ENCODE results near the gene SLC6A19. TPM values are rescaled to one million over a fixed set of nuclear protein-coding genes. Genes with fewer than 3 reads are reported as not detected.

Gene SLC6A19
- total and polyA plus RNA-seq, 4 donors: 0.17 to 4.9 (median 0.91) TPM

DNA sequence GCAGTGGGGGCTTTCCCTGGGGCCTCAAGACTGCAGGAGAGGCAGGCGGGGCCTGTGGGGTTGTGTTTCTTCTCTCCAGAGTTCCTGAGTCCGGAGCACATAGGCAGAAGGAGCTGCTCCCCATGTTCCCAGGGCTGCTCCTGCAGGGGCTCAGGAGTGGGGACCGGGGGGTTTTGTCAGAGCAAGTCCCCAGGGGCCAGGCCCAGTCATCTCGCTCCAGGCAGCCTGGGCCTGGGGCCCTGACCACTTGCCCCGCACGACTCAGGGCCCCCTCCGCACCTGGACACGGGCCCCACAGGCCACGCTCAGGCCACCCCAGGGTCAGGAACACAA, 22.0 kb upstream of the SLC6A19 start (continued):
- TF ChIP-seq, protein P1, sequence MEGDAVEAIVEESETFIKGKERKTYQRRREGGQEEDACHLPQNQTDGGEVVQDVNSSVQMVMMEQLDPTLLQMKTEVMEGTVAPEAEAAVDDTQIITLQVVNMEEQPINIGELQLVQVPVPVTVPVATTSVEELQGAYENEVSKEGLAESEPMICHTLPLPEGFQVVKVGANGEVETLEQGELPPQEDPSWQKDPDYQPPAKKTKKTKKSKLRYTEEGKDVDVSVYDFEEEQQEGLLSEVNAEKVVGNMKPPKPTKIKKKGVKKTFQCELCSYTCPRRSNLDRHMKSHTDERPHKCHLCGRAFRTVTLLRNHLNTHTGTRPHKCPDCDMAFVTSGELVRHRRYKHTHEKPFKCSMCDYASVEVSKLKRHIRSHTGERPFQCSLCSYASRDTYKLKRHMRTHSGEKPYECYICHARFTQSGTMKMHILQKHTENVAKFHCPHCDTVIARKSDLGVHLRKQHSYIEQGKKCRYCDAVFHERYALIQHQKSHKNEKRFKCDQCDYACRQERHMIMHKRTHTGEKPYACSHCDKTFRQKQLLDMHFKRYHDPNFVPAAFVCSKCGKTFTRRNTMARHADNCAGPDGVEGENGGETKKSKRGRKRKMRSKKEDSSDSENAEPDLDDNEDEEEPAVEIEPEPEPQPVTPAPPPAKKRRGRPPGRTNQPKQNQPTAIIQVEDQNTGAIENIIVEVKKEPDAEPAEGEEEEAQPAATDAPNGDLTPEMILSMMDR (IDR thresholded peaks at IDR 0.05; ENCODE audit: low read depth, low read length, missing input control): no peak

DNA sequence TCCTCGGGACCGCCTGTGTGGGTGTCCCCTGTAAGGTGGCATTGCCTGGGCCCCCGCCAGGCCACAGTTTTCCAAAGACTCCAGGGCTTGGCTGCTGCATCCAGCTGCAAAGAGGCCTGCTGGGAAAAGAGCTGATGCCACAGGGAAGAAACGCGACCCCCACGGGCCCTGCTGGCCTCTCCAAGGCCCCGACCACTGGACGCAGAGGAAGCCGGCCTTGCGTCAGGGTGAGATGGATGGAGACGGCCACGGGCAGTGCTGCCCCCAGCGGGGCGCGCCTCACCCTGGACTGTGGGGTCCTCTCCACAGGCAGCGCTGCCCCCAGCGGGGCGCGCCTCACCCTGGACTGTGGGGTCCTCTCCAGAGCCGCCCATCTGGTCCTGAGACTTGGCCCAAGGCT, 21.3 kb upstream of the SLC6A19 start:
- no peak overlapping the region for H3K4me3 ChIP-seq (ENCODE audit: low read depth in 1 of 3, low read length in 3 of 3)
- H3K9ac ChIP-seq (ENCODE audit: low read depth in 1 of 2, low read length in 2 of 2): no peak overlapping the region
- DNase-seq (ENCODE audit: low spot score): no peak
- peaks cover 28 to 42% (median 36%) of the 10 kb centered on the region in 4 donors for H3K4me1 ChIP-seq (ENCODE audit: control insufficient read depth in 4 of 4, insufficient read depth in 4 of 4, low read length in 3 of 4)
- H3K27me3 ChIP-seq (ENCODE audit: control insufficient read depth in 4 of 4, insufficient read depth in 4 of 4, low read length in 3 of 4): no peaks in the 10 kb centered on the region
- H3K9me3 ChIP-seq (ENCODE audit: control insufficient read depth in 4 of 4, low read length in 3 of 4): no peaks in the 10 kb centered on the region
- no peak overlapping the region for H3K27ac ChIP-seq (ENCODE audit: low read depth in 1 of 2, low read length in 2 of 2)
- TF ChIP-seq FOXA1 (IDR thresholded peaks at IDR 0.05): no peak
- TF ChIP-seq, protein P2, sequence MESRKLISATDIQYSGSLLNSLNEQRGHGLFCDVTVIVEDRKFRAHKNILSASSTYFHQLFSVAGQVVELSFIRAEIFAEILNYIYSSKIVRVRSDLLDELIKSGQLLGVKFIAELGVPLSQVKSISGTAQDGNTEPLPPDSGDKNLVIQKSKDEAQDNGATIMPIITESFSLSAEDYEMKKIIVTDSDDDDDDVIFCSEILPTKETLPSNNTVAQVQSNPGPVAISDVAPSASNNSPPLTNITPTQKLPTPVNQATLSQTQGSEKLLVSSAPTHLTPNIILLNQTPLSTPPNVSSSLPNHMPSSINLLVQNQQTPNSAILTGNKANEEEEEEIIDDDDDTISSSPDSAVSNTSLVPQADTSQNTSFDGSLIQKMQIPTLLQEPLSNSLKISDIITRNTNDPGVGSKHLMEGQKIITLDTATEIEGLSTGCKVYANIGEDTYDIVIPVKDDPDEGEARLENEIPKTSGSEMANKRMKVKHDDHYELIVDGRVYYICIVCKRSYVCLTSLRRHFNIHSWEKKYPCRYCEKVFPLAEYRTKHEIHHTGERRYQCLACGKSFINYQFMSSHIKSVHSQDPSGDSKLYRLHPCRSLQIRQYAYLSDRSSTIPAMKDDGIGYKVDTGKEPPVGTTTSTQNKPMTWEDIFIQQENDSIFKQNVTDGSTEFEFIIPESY (IDR thresholded peaks at IDR 0.05): no peak
- no peak for TF ChIP-seq RAD21 (IDR thresholded peaks at IDR 0.05)
- WGBS: 97% methylated on average over 20 of the region's 20 CpGs
- no peaks in the 10 kb centered on the region for H3K36me3 ChIP-seq (ENCODE audit: control insufficient read depth in 4 of 4, insufficient read depth in 3 of 4, low read depth in 1 of 4, low read length in 3 of 4)

DNA sequence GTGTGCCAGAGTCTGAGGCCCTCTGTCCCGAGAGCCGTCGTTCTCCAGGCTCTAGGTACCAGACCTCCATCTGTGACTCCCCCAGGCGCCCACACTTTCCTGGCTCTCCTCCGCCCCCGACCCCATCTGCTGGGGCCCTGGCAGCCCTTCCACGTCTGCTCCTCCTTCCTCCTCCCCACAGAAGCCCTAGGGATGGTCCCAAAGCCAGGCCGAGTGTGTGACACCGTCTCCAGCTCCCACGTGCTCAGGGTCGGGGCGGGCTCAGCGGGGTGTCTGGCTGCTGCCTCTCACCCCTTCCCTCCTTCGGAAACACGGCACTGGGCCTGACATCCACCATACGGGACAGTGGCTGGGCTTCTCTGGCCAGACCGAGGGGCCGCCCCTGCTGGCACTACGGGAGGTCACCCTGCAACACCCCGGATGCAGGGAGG, 20.5 kb upstream of the SLC6A19 start:
- H3K9me3 ChIP-seq (ENCODE audit: control insufficient read depth in 4 of 4, low read length in 3 of 4): no peaks in the 10 kb centered on the region
- H3K36me3 ChIP-seq (ENCODE audit: control insufficient read depth in 4 of 4, insufficient read depth in 3 of 4, low read depth in 1 of 4, low read length in 3 of 4): no peaks in the 10 kb centered on the region
- DNase-seq (ENCODE audit: low spot score): no peak
- 88% methylated on average over 20 of the region's 20 CpGs for WGBS
- H3K4me1 ChIP-seq (ENCODE audit: control insufficient read depth in 4 of 4, insufficient read depth in 4 of 4, low read length in 3 of 4): peaks cover 31 to 50% (median 43%) of the 10 kb centered on the region in 4 donors
- TF ChIP-seq HNF4G (IDR thresholded peaks at IDR 0.05) (no peak), FOXA2 (IDR thresholded peaks at IDR 0.05) (no peak), HNF4A (conservative IDR thresholded peaks at IDR 0.05) (no peak), FOXA1 (IDR thresholded peaks at IDR 0.05) (no peak), YY1 (IDR thresholded peaks at IDR 0.05) (no peak), RAD21 (IDR thresholded peaks at IDR 0.05) (no peak), GABPA (IDR thresholded peaks at IDR 0.05 in 1 of 2, conservative IDR thresholded peaks at IDR 0.05 in 1 of 2) (no peak), NR2F2 (IDR thresholded peaks at IDR 0.05) (no peak), EGR1 (IDR thresholded peaks at IDR 0.05; ENCODE audit: low read depth in 2 of 2) (no peak)
- TF ChIP-seq, protein P3, sequence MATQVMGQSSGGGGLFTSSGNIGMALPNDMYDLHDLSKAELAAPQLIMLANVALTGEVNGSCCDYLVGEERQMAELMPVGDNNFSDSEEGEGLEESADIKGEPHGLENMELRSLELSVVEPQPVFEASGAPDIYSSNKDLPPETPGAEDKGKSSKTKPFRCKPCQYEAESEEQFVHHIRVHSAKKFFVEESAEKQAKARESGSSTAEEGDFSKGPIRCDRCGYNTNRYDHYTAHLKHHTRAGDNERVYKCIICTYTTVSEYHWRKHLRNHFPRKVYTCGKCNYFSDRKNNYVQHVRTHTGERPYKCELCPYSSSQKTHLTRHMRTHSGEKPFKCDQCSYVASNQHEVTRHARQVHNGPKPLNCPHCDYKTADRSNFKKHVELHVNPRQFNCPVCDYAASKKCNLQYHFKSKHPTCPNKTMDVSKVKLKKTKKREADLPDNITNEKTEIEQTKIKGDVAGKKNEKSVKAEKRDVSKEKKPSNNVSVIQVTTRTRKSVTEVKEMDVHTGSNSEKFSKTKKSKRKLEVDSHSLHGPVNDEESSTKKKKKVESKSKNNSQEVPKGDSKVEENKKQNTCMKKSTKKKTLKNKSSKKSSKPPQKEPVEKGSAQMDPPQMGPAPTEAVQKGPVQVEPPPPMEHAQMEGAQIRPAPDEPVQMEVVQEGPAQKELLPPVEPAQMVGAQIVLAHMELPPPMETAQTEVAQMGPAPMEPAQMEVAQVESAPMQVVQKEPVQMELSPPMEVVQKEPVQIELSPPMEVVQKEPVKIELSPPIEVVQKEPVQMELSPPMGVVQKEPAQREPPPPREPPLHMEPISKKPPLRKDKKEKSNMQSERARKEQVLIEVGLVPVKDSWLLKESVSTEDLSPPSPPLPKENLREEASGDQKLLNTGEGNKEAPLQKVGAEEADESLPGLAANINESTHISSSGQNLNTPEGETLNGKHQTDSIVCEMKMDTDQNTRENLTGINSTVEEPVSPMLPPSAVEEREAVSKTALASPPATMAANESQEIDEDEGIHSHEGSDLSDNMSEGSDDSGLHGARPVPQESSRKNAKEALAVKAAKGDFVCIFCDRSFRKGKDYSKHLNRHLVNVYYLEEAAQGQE (IDR thresholded peaks at IDR 0.05): no peak
- TF ChIP-seq, protein P1 (IDR thresholded peaks at IDR 0.05; ENCODE audit: low read depth, low read length, missing input control): no peak
- TF ChIP-seq, protein P4, sequence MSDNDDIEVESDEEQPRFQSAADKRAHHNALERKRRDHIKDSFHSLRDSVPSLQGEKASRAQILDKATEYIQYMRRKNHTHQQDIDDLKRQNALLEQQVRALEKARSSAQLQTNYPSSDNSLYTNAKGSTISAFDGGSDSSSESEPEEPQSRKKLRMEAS (IDR thresholded peaks at IDR 0.05): no peak
- TF ChIP-seq, protein P5, sequence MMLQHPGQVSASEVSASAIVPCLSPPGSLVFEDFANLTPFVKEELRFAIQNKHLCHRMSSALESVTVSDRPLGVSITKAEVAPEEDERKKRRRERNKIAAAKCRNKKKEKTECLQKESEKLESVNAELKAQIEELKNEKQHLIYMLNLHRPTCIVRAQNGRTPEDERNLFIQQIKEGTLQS (IDR thresholded peaks at IDR 0.05): no peak
- H3K27me3 ChIP-seq (ENCODE audit: control insufficient read depth in 4 of 4, insufficient read depth in 4 of 4, low read length in 3 of 4): no peaks in the 10 kb centered on the region
- no peak overlapping the region for H3K9ac ChIP-seq (ENCODE audit: low read depth in 1 of 2, low read length in 2 of 2)
- H3K4me3 ChIP-seq (ENCODE audit: low read depth in 1 of 3, low read length in 3 of 3): no peak overlapping the region
- H3K27ac ChIP-seq (ENCODE audit: low read depth in 1 of 2, low read length in 2 of 2): no peak overlapping the region
